ENCODE data around the gene PRDM12. TPM values are rescaled to one million over a fixed set of nuclear protein-coding genes. Genes with fewer than 3 reads are reported as not detected.

PRDM12 gene
- total RNA-seq, 4 donors from 2014 or later = not detected

- peak overlapping the region; percentile 95 to 99 (median 98) for H3K27ac ChIP-seq
- H3K9me3 ChIP-seq = no peaks in the 10 kb centered on the region
- H3K4me3 ChIP-seq = peak overlapping the region; percentile 90
- H3K36me3 ChIP-seq = no peaks in the 10 kb centered on the region
- H3K4me1 ChIP-seq = peaks cover 24 to 26% of the 10 kb centered on the region in 2 donors
- in situ Hi-C loops (cut with MboI; ENCODE audit: low sequenced_read_pairs in 4 of 4) = no loop called here
- TF ChIP-seq CTCF (IDR thresholded peaks at IDR 0.05 in 4 of 5, conservative IDR thresholded peaks at IDR 0.05 in 1 of 5) (peak in 1 of 5 experiments; percentile 25), POLR2A (IDR thresholded peaks at IDR 0.05) (peak; percentile 56 to 85)
- peak; percentile 99 for ATAC-seq
- DNase-seq = peak; percentile 98 to 99
- intact Hi-C loops (cut with DNase I; ENCODE audit: low total_unique reads) = loop anchor here (1.0 to 10.0 kb wide), 5 partner anchors 19 to 148 kb away; partner anchors contain the start of genes ABL1 and EXOSC2
- no peaks in the 10 kb centered on the region for H3K27me3 ChIP-seq
Observed at GRCh38 chr9:130712564-130713285, 48.3 kb downstream of the PRDM12 start.

- Histone ChIP-seq H3K27me3 (no peaks in the 10 kb centered on the region), H3K36me3 (no peaks in the 10 kb centered on the region), H3K27ac (peak overlapping the region; percentile 95 to 99 (median 98)), H3K4me1 (peaks cover 24 to 26% of the 10 kb centered on the region in 2 donors), H3K4me3 (peak overlapping the region; percentile 90), H3K9me3 (no peaks in the 10 kb centered on the region)
- DNase-seq (peak; percentile 22 to 24), ATAC-seq (no peak)
- in situ Hi-C loops (cut with MboI; ENCODE audit: low sequenced_read_pairs in 4 of 4) (no loop called here), intact Hi-C loops (cut with DNase I; ENCODE audit: low total_unique reads) (loop anchor here (1.0 to 10.0 kb wide), 4 partner anchors 31 to 147 kb away; partner anchors contain the start of gene ABL1)
- TF ChIP-seq CTCF (IDR thresholded peaks at IDR 0.05 in 4 of 5, conservative IDR thresholded peaks at IDR 0.05 in 1 of 5) = no peak
Observed at GRCh38 chr9:130713286-130713960, 49.0 kb downstream of the PRDM12 start.

- H3K4me1 ChIP-seq = peaks cover 24 to 26% of the 10 kb centered on the region in 2 donors
- no peak for ATAC-seq
- DNase-seq = no peak
- H3K4me3 ChIP-seq = peak overlapping the region; percentile 90
- TF ChIP-seq CTCF (IDR thresholded peaks at IDR 0.05 in 4 of 5, conservative IDR thresholded peaks at IDR 0.05 in 1 of 5) (no peak), POLR2A (IDR thresholded peaks at IDR 0.05) (no peak)
- in situ Hi-C loops (cut with MboI; ENCODE audit: low sequenced_read_pairs in 4 of 4) (no loop called here), intact Hi-C loops (cut with DNase I; ENCODE audit: low total_unique reads) (loop anchor here (5.0 to 10.0 kb wide), 2 partner anchors 53 to 120 kb away; partner anchors contain the start of gene ABL1)
- H3K9me3 ChIP-seq = no peaks in the 10 kb centered on the region
- peak overlapping the region; percentile 95 to 99 (median 98) for H3K27ac ChIP-seq
- H3K27me3 ChIP-seq = no peaks in the 10 kb centered on the region
- H3K36me3 ChIP-seq = no peaks in the 10 kb centered on the region
Observed at GRCh38 chr9:130714586-130715110, 50.3 kb downstream of the PRDM12 start.

GRCh38 chr9:130715270-130715669 is 50.9 kb downstream of the PRDM12 start:
- in situ Hi-C loops (cut with MboI; ENCODE audit: low sequenced_read_pairs in 4 of 4) = no loop called here
- peaks cover 24 to 26% of the 10 kb centered on the region in 2 donors for H3K4me1 ChIP-seq
- H3K36me3 ChIP-seq = no peaks in the 10 kb centered on the region
- H3K27ac ChIP-seq = peak overlapping the region; percentile 95 to 99 (median 98)
- DNase-seq (no peak), ATAC-seq (no peak)
- peak overlapping the region; percentile 90 for H3K4me3 ChIP-seq
- no peak for TF ChIP-seq CTCF (IDR thresholded peaks at IDR 0.05 in 4 of 5, conservative IDR thresholded peaks at IDR 0.05 in 1 of 5)
- no peaks in the 10 kb centered on the region for H3K9me3 ChIP-seq
- intact Hi-C loops (cut with DNase I; ENCODE audit: low total_unique reads) = loop anchor here (10.0 kb wide), 1 partner anchor 120 kb away; the partner anchor contains the start of gene ABL1
- H3K27me3 ChIP-seq = no peaks in the 10 kb centered on the region
